ENCODE measurements around the gene RUNDC1. TPM values are rescaled to one million over a fixed set of nuclear protein-coding genes. Genes with fewer than 3 reads are reported as not detected.

RUNDC1 gene
- total and polyA plus RNA-seq, 2 experiments from 2014 or later: 6.1 to 11.9 TPM

DNA sequence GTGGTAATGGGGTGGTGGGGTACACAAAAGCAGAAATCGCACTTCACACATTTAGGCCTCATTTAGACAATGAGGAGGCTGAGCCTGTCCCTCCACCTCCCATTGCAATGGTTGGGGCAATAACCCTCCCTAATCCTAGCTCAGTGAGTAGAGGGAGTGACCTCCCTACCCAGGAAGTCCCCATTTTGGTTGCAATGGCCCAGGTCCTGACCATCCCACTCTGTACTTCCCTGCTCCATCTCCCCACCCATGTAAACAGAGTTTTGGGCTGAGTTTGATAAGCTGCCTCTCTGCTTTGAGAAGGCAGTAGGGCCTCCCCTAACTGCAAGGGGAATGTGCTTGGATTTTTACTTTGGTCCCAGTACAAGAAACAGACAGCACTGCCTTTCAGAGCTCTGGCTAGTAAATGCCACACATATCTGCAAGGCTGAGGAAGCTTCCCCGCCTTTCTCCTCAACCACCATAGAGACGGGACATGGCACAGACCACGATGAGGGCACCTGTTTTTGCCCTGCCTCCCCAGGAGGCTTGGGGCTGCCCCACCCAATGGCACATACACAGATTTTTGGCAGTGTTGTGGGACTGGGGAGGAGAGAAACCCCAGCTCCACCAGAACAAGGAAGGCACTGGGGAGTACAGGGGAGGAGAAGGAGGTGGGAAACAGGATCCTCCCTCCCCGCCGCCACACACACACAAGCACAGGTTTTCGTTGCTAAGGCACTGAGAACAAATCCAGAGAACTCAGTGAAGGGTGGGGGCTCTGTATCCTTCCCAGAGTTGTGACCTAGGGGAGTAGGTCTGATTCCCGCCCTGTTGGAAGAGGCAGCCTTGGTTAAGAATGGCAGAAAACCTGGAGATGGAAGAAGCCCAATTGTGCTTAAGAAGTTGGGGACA, 34.5 kb downstream of the RUNDC1 start (continued):
- TF ChIP-seq, protein P1, sequence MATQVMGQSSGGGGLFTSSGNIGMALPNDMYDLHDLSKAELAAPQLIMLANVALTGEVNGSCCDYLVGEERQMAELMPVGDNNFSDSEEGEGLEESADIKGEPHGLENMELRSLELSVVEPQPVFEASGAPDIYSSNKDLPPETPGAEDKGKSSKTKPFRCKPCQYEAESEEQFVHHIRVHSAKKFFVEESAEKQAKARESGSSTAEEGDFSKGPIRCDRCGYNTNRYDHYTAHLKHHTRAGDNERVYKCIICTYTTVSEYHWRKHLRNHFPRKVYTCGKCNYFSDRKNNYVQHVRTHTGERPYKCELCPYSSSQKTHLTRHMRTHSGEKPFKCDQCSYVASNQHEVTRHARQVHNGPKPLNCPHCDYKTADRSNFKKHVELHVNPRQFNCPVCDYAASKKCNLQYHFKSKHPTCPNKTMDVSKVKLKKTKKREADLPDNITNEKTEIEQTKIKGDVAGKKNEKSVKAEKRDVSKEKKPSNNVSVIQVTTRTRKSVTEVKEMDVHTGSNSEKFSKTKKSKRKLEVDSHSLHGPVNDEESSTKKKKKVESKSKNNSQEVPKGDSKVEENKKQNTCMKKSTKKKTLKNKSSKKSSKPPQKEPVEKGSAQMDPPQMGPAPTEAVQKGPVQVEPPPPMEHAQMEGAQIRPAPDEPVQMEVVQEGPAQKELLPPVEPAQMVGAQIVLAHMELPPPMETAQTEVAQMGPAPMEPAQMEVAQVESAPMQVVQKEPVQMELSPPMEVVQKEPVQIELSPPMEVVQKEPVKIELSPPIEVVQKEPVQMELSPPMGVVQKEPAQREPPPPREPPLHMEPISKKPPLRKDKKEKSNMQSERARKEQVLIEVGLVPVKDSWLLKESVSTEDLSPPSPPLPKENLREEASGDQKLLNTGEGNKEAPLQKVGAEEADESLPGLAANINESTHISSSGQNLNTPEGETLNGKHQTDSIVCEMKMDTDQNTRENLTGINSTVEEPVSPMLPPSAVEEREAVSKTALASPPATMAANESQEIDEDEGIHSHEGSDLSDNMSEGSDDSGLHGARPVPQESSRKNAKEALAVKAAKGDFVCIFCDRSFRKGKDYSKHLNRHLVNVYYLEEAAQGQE (IDR thresholded peaks at IDR 0.05; ENCODE audit: unreplicated experiment): no peak
- TF ChIP-seq JUNB (IDR thresholded peaks at IDR 0.05; ENCODE audit: unreplicated experiment) (no peak), ZNF331 (CRISPR knock-in tag; IDR thresholded peaks at IDR 0.05; ENCODE audit: low read depth) (no peak)
- TF ChIP-seq, protein P2, sequence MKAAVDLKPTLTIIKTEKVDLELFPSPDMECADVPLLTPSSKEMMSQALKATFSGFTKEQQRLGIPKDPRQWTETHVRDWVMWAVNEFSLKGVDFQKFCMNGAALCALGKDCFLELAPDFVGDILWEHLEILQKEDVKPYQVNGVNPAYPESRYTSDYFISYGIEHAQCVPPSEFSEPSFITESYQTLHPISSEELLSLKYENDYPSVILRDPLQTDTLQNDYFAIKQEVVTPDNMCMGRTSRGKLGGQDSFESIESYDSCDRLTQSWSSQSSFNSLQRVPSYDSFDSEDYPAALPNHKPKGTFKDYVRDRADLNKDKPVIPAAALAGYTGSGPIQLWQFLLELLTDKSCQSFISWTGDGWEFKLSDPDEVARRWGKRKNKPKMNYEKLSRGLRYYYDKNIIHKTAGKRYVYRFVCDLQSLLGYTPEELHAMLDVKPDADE (IDR thresholded peaks at IDR 0.05): no peak

DNA sequence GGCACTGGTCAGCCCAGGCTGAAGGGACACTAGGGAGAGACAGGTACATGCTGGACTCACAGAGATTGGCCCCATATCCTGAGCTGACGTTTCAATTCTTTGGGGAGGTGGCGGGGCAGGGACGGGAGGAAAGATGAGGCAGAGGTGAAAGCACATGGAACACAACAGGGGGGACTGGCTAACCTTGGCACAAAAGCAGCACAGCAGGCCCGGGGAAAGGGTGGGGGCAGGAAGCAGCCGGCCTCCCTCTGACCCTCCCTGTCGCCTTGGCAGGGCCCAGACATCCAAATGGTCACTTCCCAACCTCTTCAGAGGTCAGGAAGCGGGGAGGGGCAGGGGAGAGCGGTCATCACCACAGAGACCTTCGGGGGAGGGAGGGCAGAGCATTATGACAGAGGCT, 35.2 kb downstream of the RUNDC1 start:
- DNase-seq (ENCODE audit: low spot score): no peak
- H3K36me3 Mint-ChIP-seq (ENCODE audit: low read depth): peaks cover 53% of the 10 kb centered on the region
- H3K27ac Mint-ChIP-seq: peak overlapping the region; percentile 6
- Histone ChIP-seq H3K4me1 (ENCODE audit: insufficient read depth) (peaks cover 23% of the 10 kb centered on the region), H3K9me2 (ENCODE audit: insufficient read depth) (no peaks in the 10 kb centered on the region), H3K27ac (ENCODE audit: low read depth) (no peak overlapping the region), H3K4me2 (no peak overlapping the region), H3K4me3 (no peak overlapping the region), H3K79me2 (replicated peaks; ENCODE audit: insufficient read depth) (peaks cover 26% of the 10 kb centered on the region), H3K27me3 (ENCODE audit: insufficient read depth) (no peaks in the 10 kb centered on the region), H2AFZ (no peak overlapping the region), H3F3A (replicated peaks; ENCODE audit: low read depth) (0 out of 2 replicates have a peak, but pooled peaks cover 2% of the 10 kb centered on the region), H4K20me1 (replicated peaks; ENCODE audit: insufficient read depth) (peaks cover 10% of the 10 kb centered on the region), H3K36me3 (ENCODE audit: insufficient read depth) (peaks cover 9% of the 10 kb centered on the region; the same call in 1 of the 2 replicates)
- H3K27me3 Mint-ChIP-seq (ENCODE audit: insufficient read depth, low read depth, poor library complexity): peaks cover 2% of the 10 kb centered on the region
- no peaks in the 10 kb centered on the region for H3K9me3 Mint-ChIP-seq
- no peak overlapping the region; the same call in 2 of the 3 replicates for H3K4me3 Mint-ChIP-seq
- no peak for ATAC-seq
- peaks cover 56% of the 10 kb centered on the region for H3K4me1 Mint-ChIP-seq
- TF ChIP-seq NANOG (IDR thresholded peaks at IDR 0.05; ENCODE audit: borderline replicate concordance) (no peak), ZNF331 (CRISPR knock-in tag; IDR thresholded peaks at IDR 0.05; ENCODE audit: low read depth) (no peak), EZH2 (IDR thresholded peaks at IDR 0.05; ENCODE audit: low read depth, unreplicated experiment) (no peak), STAT1 (IDR thresholded peaks at IDR 0.05; ENCODE audit: unreplicated experiment) (no peak), ZNF114 (CRISPR knock-in tag; IDR thresholded peaks at IDR 0.05) (no peak), EZH2phosphoT487 (IDR thresholded peaks at IDR 0.05; ENCODE audit: unreplicated experiment) (no peak), POLR2AphosphoS5 (IDR thresholded peaks at IDR 0.05; ENCODE audit: low read depth) (no peak)
- TF ChIP-seq, protein P1 (IDR thresholded peaks at IDR 0.05; ENCODE audit: unreplicated experiment): no peak
- TF ChIP-seq, protein P2 (IDR thresholded peaks at IDR 0.05): no peak

Measured in GM23338 (cell line).